Breast epithelium (tissue), 4 donors: Measurements from ENCODE around the gene CACNG4. TPM values are rescaled to one million over a fixed set of nuclear protein-coding genes. Genes with fewer than 3 reads are reported as not detected.

ENCODE experiments used
- DNase-seq, 2 donors: peaks; one replicate each; pipeline ENCODE4 v3.0.0-alpha.2; 2019; ENCODE audit warnings: low spot score in 2 of 2
- H3K27ac ChIP-seq, 2 donors: fragments of 200-600 bp; sonication (generic) in 1 of 2; one replicate each; pipeline ENCODE4 v1.5.1; 2016 to 2019; ENCODE audit warnings: mild to moderate bottlenecking in 1 of 2
- H3K27me3 ChIP-seq, 2 donors: fragments of 200-600 bp; sonication (generic) in 1 of 2; one replicate each; pipeline versions ENCODE4 v1.5.1 to v1.6.0; 2017 to 2019; ENCODE audit warnings: control low read depth in 1 of 2, mild to moderate bottlenecking in 1 of 2
- H3K36me3 ChIP-seq: fragments of 200-600 bp; one replicate; pipeline ENCODE4 v1.5.1; 2019
- H3K4me1 ChIP-seq, 2 donors: fragments of 200-600 bp; sonication (generic); one replicate each; pipeline ENCODE4 v1.5.1; 2016 to 2019; ENCODE audit warnings: control low read depth in 1 of 2
- H3K4me3 ChIP-seq, 3 donors: fragments of 200-600 bp; sonication (generic); 1 replicate in 2 of 3; 2 replicates in 1 of 3; pipeline ENCODE4 v1.5.1; 2016 to 2019; ENCODE audit warnings: mild to moderate bottlenecking in 3 of 3, moderate library complexity in 2 of 3
- H3K9me3 ChIP-seq, 2 donors: fragments of 200-600 bp; sonication (generic) in 1 of 2; one replicate each; pipeline ENCODE4 v1.5.1; 2016 to 2019; ENCODE audit warnings: control low read depth in 1 of 2
- CTCF ChIP-seq, 3 donors: fragments of 450-650 bp; IDR thresholded peaks; one replicate each; pipeline ENCODE4 v1.5.1; 2016 to 2017; ENCODE audit warnings: antibody characterized with exemption in 3 of 3, mild to moderate bottlenecking in 3 of 3, moderate library complexity in 3 of 3
- POLR2A ChIP-seq: fragments of 450-650 bp; IDR thresholded peaks from one replicate; pipeline ENCODE4 v1.6.1; 2016; ENCODE audit warnings: antibody characterized with exemption, mild to moderate bottlenecking, moderate library complexity
- POLR2AphosphoS5 ChIP-seq, 3 donors: sonication (generic); formaldehyde crosslinking; IDR thresholded peaks; one replicate each; pipeline ENCODE4 v1.6.1; 2017; ENCODE audit warnings: antibody characterized with exemption in 3 of 3
- intact Hi-C: fragments of 100-400 bp; cut with DNase I; formaldehyde crosslinking; loops from one replicate; pipeline ENCODE4 v1.15.1; 2023; ENCODE audit warnings: low total_unique reads
- total RNA-seq, 3 donors: library from RNA; depleted of rRNA; stranded (reverse); fragments of >200 nt; gene quantifications; one replicate each; pipeline ENCODE4 v1.1.0, GENCODE V29; 2016

CACNG4 gene
- total RNA-seq, 3 donors from 2014 or later, result 2.6 to 7.3 TPM; not detected in 1

- Histone ChIP-seq H3K4me3 (no peak overlapping the region), H3K27ac (no peak overlapping the region), H3K4me1 (no peaks in the 10 kb centered on the region), H3K9me3 (peaks cover 0 to 1% of the 10 kb centered on the region in 2 donors), H3K36me3 (no peaks in the 10 kb centered on the region), H3K27me3 (no peaks in the 10 kb centered on the region)
- intact Hi-C loops, result no loop called here
- no peak for TF ChIP-seq POLR2A
- TF ChIP-seq POLR2AphosphoS5 (IDR thresholded peaks at IDR 0.05), result no peak
- no peak for TF ChIP-seq CTCF (IDR thresholded peaks at IDR 0.05)
- DNase-seq, result no peak
Measured at GRCh38 chr17:67004181-67004580, 39.7 kb downstream of the CACNG4 start.

GRCh38 chr17:67007266-67007665 lies 42.8 kb downstream of the CACNG4 start:
- TF ChIP-seq CTCF (IDR thresholded peaks at IDR 0.05) (no peak), POLR2AphosphoS5 (IDR thresholded peaks at IDR 0.05) (no peak)
- Histone ChIP-seq H3K36me3 (no peaks in the 10 kb centered on the region), H3K4me1 (no peaks in the 10 kb centered on the region), H3K4me3 (no peak overlapping the region), H3K27ac (no peak overlapping the region), H3K27me3 (no peaks in the 10 kb centered on the region), H3K9me3 (peaks cover 0 to 6% of the 10 kb centered on the region in 2 donors)
- intact Hi-C loops, result no loop called here
- no peak for DNase-seq

- intact Hi-C loops, result no loop called here
- no peak for DNase-seq
Measured at GRCh38 chr17:67008101-67008500, 43.6 kb downstream of the CACNG4 start.

GRCh38 chr17:67011527-67012175 lies 47.1 kb downstream of the CACNG4 start:
- Histone ChIP-seq H3K27ac (no peak overlapping the region), H3K9me3 (peaks cover 0 to 6% of the 10 kb centered on the region in 2 donors), H3K36me3 (no peaks in the 10 kb centered on the region), H3K4me3 (no peak overlapping the region), H3K4me1 (no peaks in the 10 kb centered on the region), H3K27me3 (no peaks in the 10 kb centered on the region)
- no peak for DNase-seq
- intact Hi-C loops, result no loop called here
- TF ChIP-seq CTCF (IDR thresholded peaks at IDR 0.05) (no peak), POLR2AphosphoS5 (IDR thresholded peaks at IDR 0.05) (no peak), POLR2A (no peak)

More at GRCh38 chr17:67008101-67008500, 43.6 kb downstream of the CACNG4 start:
- Histone ChIP-seq H3K27me3 (no peaks in the 10 kb centered on the region), H3K36me3 (no peaks in the 10 kb centered on the region), H3K4me3 (no peak overlapping the region), H3K9me3 (peaks cover 0 to 6% of the 10 kb centered on the region in 2 donors), H3K27ac (no peak overlapping the region), H3K4me1 (no peaks in the 10 kb centered on the region)
- TF ChIP-seq POLR2A (no peak), POLR2AphosphoS5 (IDR thresholded peaks at IDR 0.05) (no peak), CTCF (IDR thresholded peaks at IDR 0.05) (no peak)

GRCh38 chr17:67013891-67014290 lies 49.4 kb downstream of the CACNG4 start:
- no peak for DNase-seq
- peaks cover 0 to 6% of the 10 kb centered on the region in 2 donors for H3K9me3 ChIP-seq
- intact Hi-C loops, result no loop called here
- H3K27me3 ChIP-seq, result no peaks in the 10 kb centered on the region
- H3K4me1 ChIP-seq, result no peaks in the 10 kb centered on the region
- H3K36me3 ChIP-seq, result no peaks in the 10 kb centered on the region
- no peak overlapping the region for H3K27ac ChIP-seq
- TF ChIP-seq POLR2A, result no peak
- no peak for TF ChIP-seq POLR2AphosphoS5 (IDR thresholded peaks at IDR 0.05)
- no peak overlapping the region for H3K4me3 ChIP-seq
